GM21723 (cell line): ENCODE results near the gene OR5F1.

Source experiments
- ATAC-seq: cut with Tn5 transposase; IDR thresholded peaks from one replicate; pipeline ENCODE4 v1.9.1; 2021; ENCODE audit warnings: mild to moderate bottlenecking, moderate library complexity; ENCODE audit not compliant: unreplicated experiment

Gene OR5F1

GRCh38 chr11:55994525-55994924 lies at the start of gene OR5F1:
Gene OR5F1 (minus strand): TSS chr11:55994625. CDS start chr11:55994625, 0 bp downstream.
- no peak for ATAC-seq

- no peak for ATAC-seq
Measured at GRCh38 chr11:56027354-56027753, 32.9 kb upstream of the OR5F1 start, which contains the start of gene OR5AS1. Gene OR5AS1 (plus strand): TSS chr11:56027654. CDS start chr11:56030419, 2,765 bp downstream.

DNA sequence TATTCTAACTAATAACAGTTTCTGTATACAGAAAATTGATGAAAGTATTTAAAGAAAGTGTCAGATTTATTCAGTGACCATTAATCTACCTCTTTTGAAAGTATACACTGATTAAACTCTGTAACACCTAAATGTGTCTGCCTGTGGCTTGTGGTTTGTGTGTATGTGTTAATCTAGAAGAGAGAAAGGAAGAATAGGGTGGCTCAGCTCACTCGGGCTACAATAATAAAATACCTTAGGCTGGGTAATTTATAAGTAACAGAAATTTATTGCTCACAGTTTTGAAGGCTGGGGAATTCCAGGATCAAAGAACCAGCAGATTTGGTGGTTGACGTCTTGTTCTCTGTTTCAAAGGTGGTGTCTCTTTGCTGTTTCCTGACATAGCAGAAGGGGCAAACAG lies 19.4 kb upstream of the OR5F1 start:
- no peak for ATAC-seq

DNA sequence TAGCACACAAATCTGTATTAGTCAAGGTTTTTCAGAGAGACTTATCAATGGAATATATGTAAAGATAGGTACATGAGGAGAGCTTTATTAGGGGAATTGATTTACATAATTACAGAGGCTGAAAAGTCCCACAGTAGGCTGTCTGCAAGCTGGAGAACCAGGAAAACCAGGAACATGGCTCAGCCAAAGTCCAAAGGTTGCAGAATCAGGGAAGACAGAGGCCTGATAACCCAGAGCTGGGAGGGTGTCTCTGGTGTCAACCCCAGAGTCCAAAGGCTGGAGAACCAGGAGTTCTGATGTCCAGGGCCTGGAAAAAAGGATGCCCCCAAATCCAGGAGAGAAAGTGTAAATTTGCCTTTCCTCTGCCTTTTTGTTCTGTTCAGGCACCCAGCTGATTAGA lies 16.3 kb upstream of the OR5F1 start:
- no peak for ATAC-seq

GRCh38 chr11:55970935-55971334 lies 23.5 kb downstream of the OR5F1 start:
- ATAC-seq: no peak

GRCh38 chr11:55969845-55970244 lies 24.6 kb downstream of the OR5F1 start, which contains the start of gene OR10AG1:
Gene OR10AG1 (minus strand): TSS chr11:55969945. CDS start chr11:55969907, 38 bp downstream.
- no peak for ATAC-seq

GRCh38 chr11:55967914-55968313 lies 26.5 kb downstream of the OR5F1 start:
- no peak for ATAC-seq

GRCh38 chr11:55966391-55966790 lies 28.0 kb downstream of the OR5F1 start:
- ATAC-seq: no peak

GRCh38 chr11:55956521-55956920 lies 37.9 kb downstream of the OR5F1 start:
- ATAC-seq: no peak

GRCh38 chr11:55949330-55949729 lies 45.1 kb downstream of the OR5F1 start:
- no peak for ATAC-seq
